Measurements from ENCODE around the gene FN3KRP.

- TF ChIP-seq POLR2A (IDR thresholded peaks at IDR 0.05), result no peak
- peak in 2 of 4 donors; percentile 27 to 39 for TF ChIP-seq CTCF (IDR thresholded peaks at IDR 0.05)
Measured at GRCh38 chr17:82679586-82680465, 36.7 kb upstream of the FN3KRP start.
